Measurements from ENCODE around the gene TENT4B.

GRCh38 chr16:50267151-50267631 lies 114.1 kb downstream of the TENT4B start:
- TF ChIP-seq CTCF (conservative IDR thresholded peaks at IDR 0.05; ENCODE audit: low read length) (no peak), EZH2phosphoT487 (IDR thresholded peaks at IDR 0.05; ENCODE audit: borderline replicate concordance, low read depth, low read length) (no peak)
